NT2/D1 (cell line): ENCODE data around the gene COPZ1.

ENCODE experiments used
- SUZ12 ChIP-seq: IDR thresholded peaks from 2 replicates; pipeline ENCODE4 v1.6.1; 2011; ENCODE audit not compliant: insufficient read length, insufficient read depth; ENCODE audit errors: extremely low read depth
- YY1 ChIP-seq: IDR thresholded peaks from 2 replicates; pipeline ENCODE4 v1.6.1; 2011; ENCODE audit not compliant: insufficient read length, insufficient read depth
- ZNF274 ChIP-seq: IDR thresholded peaks from 2 replicates; pipeline ENCODE4 v1.6.1; 2011; ENCODE audit warnings: mild to moderate bottlenecking, low read depth, low read length

DNA sequence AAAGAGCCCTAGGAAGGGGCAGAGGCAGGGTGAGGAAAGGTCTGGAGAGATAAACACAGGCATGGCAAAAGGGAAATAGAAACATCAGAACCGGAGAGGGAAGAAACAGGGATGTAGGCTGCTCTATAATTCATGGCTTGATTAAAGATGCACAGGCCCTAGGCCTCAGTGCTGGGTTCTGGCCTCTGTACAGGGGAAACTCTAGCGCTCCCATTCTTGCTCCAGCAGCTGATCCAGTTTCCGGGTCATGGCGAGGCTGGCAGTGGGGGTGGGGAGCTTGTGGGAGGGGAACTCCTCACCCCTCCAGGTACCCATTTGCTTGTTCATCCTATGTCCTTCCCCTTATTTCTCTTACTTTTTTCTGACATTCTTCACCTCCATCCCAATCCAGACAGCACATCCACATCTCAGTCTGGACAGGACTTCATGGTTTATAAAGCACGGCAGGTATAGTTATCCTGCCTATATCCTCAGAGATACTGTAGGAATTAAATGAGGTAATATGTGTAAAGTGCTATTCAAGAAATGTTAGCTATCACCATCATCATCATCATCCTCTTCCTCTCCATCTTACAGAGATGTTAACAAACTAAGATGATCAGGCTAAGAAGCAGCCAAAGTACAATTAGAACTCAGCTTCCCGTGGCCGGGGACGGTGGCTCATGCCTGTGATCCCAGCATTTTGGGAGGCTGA, 47.3 kb downstream of the COPZ1 start:
- TF ChIP-seq SUZ12 (no peak), ZNF274 (no peak), YY1 (no peak)
